GM19035 (cell line): ENCODE results near the gene STAG1.
"Not testable (repeated sequence)": the region's sequence is repeated elsewhere in the genome, so short reads cannot be mapped to it uniquely, and the experiment has no call there.

ENCODE experiments used
- ATAC-seq: cut with Tn5 transposase; IDR thresholded peaks from one replicate; pipeline ENCODE4 v1.9.1; 2021; ENCODE audit not compliant: unreplicated experiment

Gene STAG1

GRCh38 chr3:136708333-136708985 is 43.7 kb downstream of the STAG1 start:
- ATAC-seq = no peak

- no peak for ATAC-seq
These were observed 48.7 kb downstream of the STAG1 start for GRCh38 chr3:136703429-136703828.

- no peak for ATAC-seq
These were observed 52.8 kb downstream of the STAG1 start for GRCh38 chr3:136699271-136699828.

GRCh38 chr3:136698361-136698760 is 53.8 kb downstream of the STAG1 start:
- no peak for ATAC-seq

- no peak for ATAC-seq
These were observed 55.4 kb downstream of the STAG1 start for GRCh38 chr3:136696797-136697196.

- no peak for ATAC-seq
These were observed 57.9 kb downstream of the STAG1 start for GRCh38 chr3:136694321-136694720.

- no peak for ATAC-seq
These were observed 61.6 kb downstream of the STAG1 start for GRCh38 chr3:136690599-136690998.

- no peak for ATAC-seq
These were observed 66.3 kb downstream of the STAG1 start for GRCh38 chr3:136685882-136686281.

GRCh38 chr3:136682740-136683312 is 69.4 kb downstream of the STAG1 start:
- ATAC-seq = no peak

GRCh38 chr3:136678981-136679380 is 73.2 kb downstream of the STAG1 start:
- ATAC-seq = no peak

- no peak for ATAC-seq
These were observed 76.2 kb downstream of the STAG1 start for GRCh38 chr3:136676009-136676408.

GRCh38 chr3:136675150-136675858 is 76.9 kb downstream of the STAG1 start:
- no peak for ATAC-seq

GRCh38 chr3:136672457-136672856 is 79.7 kb downstream of the STAG1 start:
- no peak for ATAC-seq

GRCh38 chr3:136671921-136672320 is 80.3 kb downstream of the STAG1 start:
- no peak for ATAC-seq

GRCh38 chr3:136670166-136670565 is 82.0 kb downstream of the STAG1 start:
- ATAC-seq = no peak

- ATAC-seq = no peak
These were observed 85.1 kb downstream of the STAG1 start for GRCh38 chr3:136667081-136667480.

- ATAC-seq = not testable (repeated sequence)
These were observed 85.9 kb downstream of the STAG1 start for GRCh38 chr3:136666301-136666700.

- ATAC-seq = no peak
These were observed 87.4 kb downstream of the STAG1 start for GRCh38 chr3:136664771-136665170.

GRCh38 chr3:136661282-136661681 is 90.9 kb downstream of the STAG1 start:
- no peak for ATAC-seq

- no peak for ATAC-seq
These were observed 93.1 kb downstream of the STAG1 start for GRCh38 chr3:136658946-136659682.

GRCh38 chr3:136657526-136657925 is 94.7 kb downstream of the STAG1 start:
- ATAC-seq = no peak
